Iris pigment epithelial cell (primary cell): Measurements from ENCODE around the gene AK5.

Experiments
- DNase-seq: peaks from one replicate; pipeline ENCODE4 v3.0.0-alpha.2; 2011; ENCODE audit warnings: low read depth

Gene AK5

DNA sequence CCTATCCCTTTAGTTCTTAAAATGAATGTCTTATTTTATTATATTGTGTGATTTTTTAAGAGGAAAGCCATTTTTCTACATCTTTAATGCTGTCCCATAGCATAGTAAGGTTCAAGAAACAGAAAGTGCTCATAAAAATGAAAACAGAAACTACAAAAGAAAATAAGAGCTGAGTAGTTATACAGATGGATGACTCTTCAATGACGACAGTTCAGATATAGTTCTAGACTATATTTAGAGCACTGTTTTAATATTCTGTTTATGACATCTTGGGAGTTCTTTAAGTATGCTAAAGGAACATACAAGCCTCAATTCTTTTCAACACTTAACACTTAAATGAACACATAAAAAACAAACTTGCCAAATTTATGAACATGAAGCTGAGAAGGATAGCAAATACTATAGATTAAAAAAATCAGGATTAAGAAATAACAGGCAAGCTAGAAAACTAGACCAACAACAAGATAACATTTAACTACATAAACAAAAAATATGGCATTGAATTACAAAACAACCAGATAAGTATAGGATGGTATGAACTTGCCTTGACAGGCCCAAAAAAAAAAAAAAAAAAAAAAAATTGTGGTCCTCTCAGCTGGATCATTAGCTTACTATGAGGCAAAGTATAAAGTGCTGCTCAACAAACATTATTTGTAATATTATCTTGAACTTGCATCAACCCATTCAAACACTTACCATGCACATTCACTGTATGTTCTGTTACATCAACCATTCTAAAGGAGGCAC lies 312.7 kb downstream of the AK5 start:
- no peak for DNase-seq

DNA sequence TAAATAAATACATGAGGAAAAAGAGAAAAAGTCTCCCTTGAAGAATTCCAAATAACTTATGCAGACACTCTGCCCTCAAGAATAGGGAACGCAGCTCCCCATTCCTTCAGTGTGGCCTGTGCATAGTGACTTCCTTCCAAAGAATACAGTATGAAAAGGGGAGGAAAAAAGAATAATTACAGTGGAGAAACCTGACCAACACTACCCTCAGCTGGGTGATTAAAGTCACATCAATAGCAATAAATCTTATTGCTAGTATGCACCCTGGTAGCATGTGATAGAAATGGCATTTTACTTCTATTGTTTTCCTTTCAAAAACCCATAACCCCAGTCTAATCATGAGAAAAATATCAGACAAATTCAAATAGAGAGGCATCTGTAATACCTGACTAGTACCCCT lies 315.5 kb downstream of the AK5 start:
- no peak for DNase-seq

DNA sequence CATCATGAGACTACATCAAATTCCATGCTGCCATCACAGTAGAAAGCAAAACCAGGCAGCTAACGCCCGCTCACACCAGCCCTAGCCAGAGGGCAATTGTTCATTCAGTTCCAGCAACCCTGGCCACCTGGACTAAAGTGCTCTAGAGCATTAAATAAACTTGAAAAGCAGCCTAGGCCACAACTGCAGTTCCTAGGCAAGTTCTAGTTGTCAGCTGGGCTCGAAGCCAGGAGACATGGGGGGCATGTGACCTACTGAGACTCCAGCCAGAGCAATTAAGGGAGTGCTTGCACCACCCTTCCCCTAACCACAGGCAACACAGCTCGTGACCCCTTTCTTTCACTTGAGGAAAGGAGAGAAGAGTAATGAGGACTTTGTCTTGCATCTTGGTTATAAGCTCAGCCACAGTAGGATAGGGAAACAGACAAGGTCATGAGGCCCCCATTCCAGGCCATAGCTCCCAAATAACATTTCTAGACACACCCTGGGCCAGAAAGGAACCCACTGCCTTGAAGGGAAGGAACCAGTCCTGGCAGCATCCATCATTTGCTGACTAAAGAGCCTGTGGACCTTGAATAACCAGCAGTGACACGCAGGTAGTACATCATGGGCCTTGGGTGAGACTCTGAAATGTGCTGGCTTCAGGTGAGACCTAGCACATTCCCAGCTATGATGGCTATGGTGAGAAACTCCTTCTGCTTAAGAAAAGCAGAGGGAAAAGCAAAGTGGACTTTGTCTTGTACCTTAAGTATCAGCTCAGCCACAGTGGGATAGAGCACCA lies 323.6 kb downstream of the AK5 start:
- DNase-seq = peak; percentile 78

DNA sequence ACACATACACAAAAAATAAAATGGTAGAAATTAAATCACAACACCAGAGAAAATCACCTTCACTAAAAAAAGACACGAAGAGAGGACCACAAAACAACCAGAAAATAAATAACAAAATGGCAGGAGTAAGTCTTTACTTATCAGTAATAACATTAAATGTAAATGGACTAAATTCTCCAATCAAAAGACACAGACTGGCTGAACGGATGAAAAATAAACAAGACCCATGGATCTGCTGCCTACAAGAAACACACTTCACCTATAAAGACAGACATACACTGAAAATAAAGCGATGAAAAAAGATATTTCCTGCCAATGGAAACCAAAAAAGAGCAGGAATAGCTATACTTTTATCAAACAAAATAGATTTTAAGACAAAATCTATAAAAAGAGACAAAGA lies 327.1 kb downstream of the AK5 start:
- no peak for DNase-seq
